SK-N-SH (cell line): ENCODE results near the gene MAPK11. TPM values are rescaled to one million over a fixed set of nuclear protein-coding genes. Genes with fewer than 3 reads are reported as not detected.

Experiments used
- CTCF ChIA-PET: fragments of 300-600, 350-600 bp; formaldehyde crosslinking; extraction: SDS; loops from one replicate; lab custom pipeline; 2021; lab: Yijun Ruan, JAX
- POLR2A ChIA-PET: fragments of 350-600 bp; sonication (Branson Sonifier 250); formaldehyde crosslinking; extraction: SDS; loops from one replicate; lab custom pipeline; 2020; ENCODE audit warnings: antibody characterized with exemption, inconsistent platforms; lab: Yijun Ruan, JAX
- DNase-seq: peaks from one replicate; pipeline ENCODE4 v3.0.0; 2012
- H2AFZ ChIP-seq: fragments of 200-600 bp; sonication (generic); 2 replicates; pipeline ENCODE4 v1.8.1; 2016; ENCODE audit warnings: antibody characterized with exemption, mild to moderate bottlenecking, low read depth
- H3F3A ChIP-seq: fragments of 200-600 bp; sonication (generic); replicated peaks from 2 replicates; pipeline ENCODE3; 2016; ENCODE audit warnings: antibody characterized with exemption, mild to moderate bottlenecking; ENCODE audit not compliant: insufficient read depth
- H3K27ac ChIP-seq, 2 experiments: fragments of 200-500 bp in 1 of 2; fragments of 200-600 bp in 1 of 2; sonication (Bioruptor generic) in 1 of 2; sonication (generic), shearing (Covaris generic) in 1 of 2; 2 replicates each; pipeline versions ENCODE4 v1.5.1 to v1.6.1; 2014 to 2016; ENCODE audit warnings: low read depth in 2 of 2, inconsistent platforms in 1 of 2, low read length in 1 of 2, mild to moderate bottlenecking in 1 of 2, mixed read lengths in 1 of 2
- H3K27me3 ChIP-seq: fragments of 200-600 bp; sonication (generic), shearing (Covaris generic); 2 replicates; pipeline ENCODE4 v1.6.1; 2016; ENCODE audit warnings: mixed run types; ENCODE audit not compliant: insufficient read depth
- H3K36me3 ChIP-seq, 2 experiments: fragments of 200-500 bp in 1 of 2; fragments of 200-600 bp in 1 of 2; sonication (Bioruptor generic) in 1 of 2; sonication (generic) in 1 of 2; replicated peaks in 1 of 2; 2 replicates each; pipeline versions ENCODE3 to v1.5.1; 2014 to 2016; ENCODE audit warnings: low read length in 1 of 2, mild to moderate bottlenecking in 1 of 2; ENCODE audit not compliant: insufficient read depth in 2 of 2, control insufficient read depth in 1 of 2
- H3K4me1 ChIP-seq, 2 experiments: fragments of 200-500 bp in 1 of 2; fragments of 200-600 bp in 1 of 2; sonication (Bioruptor generic) in 1 of 2; sonication (generic), shearing (Covaris generic) in 1 of 2; 2 replicates each; pipeline versions ENCODE4 v1.5.1 to v1.6.1; 2014 to 2016; ENCODE audit warnings: low read depth in 1 of 2, low read length in 1 of 2, mixed run types in 1 of 2; ENCODE audit not compliant: insufficient read depth in 2 of 2, control insufficient read depth in 1 of 2
- H3K4me2 ChIP-seq: fragments of 200-600 bp; sonication (generic), shearing (Covaris generic); 2 replicates; pipeline ENCODE4 v1.6.1; 2017; ENCODE audit warnings: mixed run types
- H3K4me3 ChIP-seq, 2 experiments: fragments of 200-500 bp in 1 of 2; fragments of 200-600 bp in 1 of 2; sonication (Bioruptor generic) in 1 of 2; sonication (generic), shearing (Covaris generic) in 1 of 2; 2 replicates each; pipeline versions ENCODE4 v1.5.1 to v1.8.1; 2014 to 2016; ENCODE audit warnings: low read depth in 2 of 2, inconsistent platforms in 1 of 2, low read length in 1 of 2, mild to moderate bottlenecking in 1 of 2, mixed read lengths in 1 of 2, moderate library complexity in 1 of 2
- H3K79me2 ChIP-seq: fragments of 200-600 bp; sonication (generic); 2 replicates; pipeline ENCODE4 v1.8.1; 2017; ENCODE audit warnings: mild to moderate bottlenecking; ENCODE audit not compliant: insufficient read depth
- H3K9ac ChIP-seq: fragments of 200-600 bp; sonication (generic); 2 replicates; pipeline ENCODE4 v1.6.1; 2017; ENCODE audit warnings: mixed run types
- H3K9me2 ChIP-seq: fragments of 200-600 bp; sonication (generic); 2 replicates; pipeline ENCODE4 v1.6.1; 2017; ENCODE audit warnings: mixed run types
- H3K9me3 ChIP-seq: fragments of 200-600 bp; sonication (generic); 2 replicates; pipeline ENCODE4 v1.6.1; 2017; ENCODE audit warnings: mixed run types, mild to moderate bottlenecking, moderate library complexity
- H4K20me1 ChIP-seq: fragments of 200-600 bp; sonication (generic); 2 replicates; pipeline ENCODE4 v1.6.1; 2017; ENCODE audit warnings: mild to moderate bottlenecking, mixed run types; ENCODE audit not compliant: insufficient read depth
- CHD2 ChIP-seq: fragments of 150-350 bp; IDR thresholded peaks from 2 replicates; pipeline ENCODE4 v1.6.1; 2018; ENCODE audit warnings: low read length; ENCODE audit not compliant: partially characterized antibody
- ELF1 ChIP-seq: IDR thresholded peaks from 2 replicates; pipeline ENCODE4 v1.4.0; 2012
- EZH2phosphoT487 ChIP-seq: fragments of 200-600 bp; sonication (generic); IDR thresholded peaks from 2 replicates; pipeline ENCODE4 v1.6.1; 2017; ENCODE audit warnings: low read depth, mixed run types, mild to moderate bottlenecking, antibody characterized with exemption, moderate library complexity, borderline replicate concordance
- FOSL2 ChIP-seq: IDR thresholded peaks from 2 replicates; pipeline ENCODE4 v1.4.0; 2012; ENCODE audit warnings: low read depth, mild to moderate bottlenecking, moderate library complexity, borderline replicate concordance
- FOXJ3 ChIP-seq: sonication (generic); formaldehyde crosslinking; IDR thresholded peaks from 2 replicates; pipeline ENCODE4 v1.5.1; 2020; ENCODE audit warnings: mild to moderate bottlenecking, missing genetic modification reagents
- FOXM1 ChIP-seq: IDR thresholded peaks from 2 replicates; pipeline ENCODE4 v1.4.0; 2012; ENCODE audit warnings: low read depth, mild to moderate bottlenecking
- GABPA ChIP-seq: IDR thresholded peaks from 2 replicates; pipeline ENCODE4 v1.4.0; 2012; ENCODE audit warnings: low read depth, mild to moderate bottlenecking
- GATA2 ChIP-seq: sonication (generic); formaldehyde crosslinking; IDR thresholded peaks from 2 replicates; pipeline ENCODE4 v1.5.0; 2020; ENCODE audit warnings: mild to moderate bottlenecking, missing genetic modification reagents
- MEF2A ChIP-seq: IDR thresholded peaks from 2 replicates; pipeline ENCODE4 v1.4.0; 2012; ENCODE audit warnings: low read depth, borderline replicate concordance
- RAD21 ChIP-seq: IDR thresholded peaks from 2 replicates; pipeline ENCODE4 v1.6.1; 2012; ENCODE audit warnings: mild to moderate bottlenecking, low read length
- RCOR1 ChIP-seq: fragments of 150-350 bp; IDR thresholded peaks from 2 replicates; pipeline ENCODE4 v1.6.1; 2017; ENCODE audit warnings: antibody characterized with exemption, low read length
- RXRA ChIP-seq: IDR thresholded peaks from 2 replicates; pipeline ENCODE4 v1.4.0; 2012; ENCODE audit warnings: low read depth, mild to moderate bottlenecking, borderline replicate concordance
- SIN3A ChIP-seq: IDR thresholded peaks from 2 replicates; pipeline ENCODE4 v1.6.1; 2012; ENCODE audit warnings: low read depth, mild to moderate bottlenecking, low read length, moderate library complexity, borderline replicate concordance
- SMC3 ChIP-seq: IDR thresholded peaks from 2 replicates; pipeline ENCODE4 v1.6.1; 2012; ENCODE audit warnings: low read depth, low read length, improper control_type of control experiment
- TCF12 ChIP-seq: IDR thresholded peaks from 2 replicates; pipeline ENCODE4 v1.4.0; 2012
- TEAD4 ChIP-seq: IDR thresholded peaks from 2 replicates; pipeline ENCODE4 v1.4.0; 2012; ENCODE audit warnings: mild to moderate bottlenecking, borderline replicate concordance; ENCODE audit not compliant: insufficient read depth
- YY1 ChIP-seq: IDR thresholded peaks from 2 replicates; pipeline ENCODE4 v1.4.0; 2012; ENCODE audit warnings: low read depth, mild to moderate bottlenecking
- WGBS: methylation state at CpG from one replicate; pipeline ENCODE4 v1.1.6; 2017; ENCODE audit warnings: low lambda C conversion rate; 5-methylcytosine and 5-hydroxymethylcytosine counted together
- polyA plus RNA-seq, 3 experiments: library from polyadenylated mRNA; depleted of rRNA; stranded (reverse); fragments of >200 nt; gene quantifications; 2 replicates each; pipeline ENCODE4 v1.2.3, GENCODE V29; 2012
- TF ChIP-seq, protein P1 (sequence below): IDR thresholded peaks from 2 replicates; pipeline ENCODE4 v1.4.0; 2012; ENCODE audit warnings: low read depth, borderline replicate concordance
- TF ChIP-seq, protein P2 (sequence below): IDR thresholded peaks from 2 replicates; pipeline ENCODE4; 2012
- TF ChIP-seq, protein P3 (sequence below): fragments of 200-600 bp; sonication (generic); IDR thresholded peaks from 2 replicates; pipeline ENCODE4 v1.6.1; 2017; ENCODE audit warnings: antibody characterized with exemption, mild to moderate bottlenecking, moderate library complexity

MAPK11 gene
- polyA plus RNA-seq, 1 of the 3 experiments (the other 2 are of a cell fraction): 36.0 TPM

DNA sequence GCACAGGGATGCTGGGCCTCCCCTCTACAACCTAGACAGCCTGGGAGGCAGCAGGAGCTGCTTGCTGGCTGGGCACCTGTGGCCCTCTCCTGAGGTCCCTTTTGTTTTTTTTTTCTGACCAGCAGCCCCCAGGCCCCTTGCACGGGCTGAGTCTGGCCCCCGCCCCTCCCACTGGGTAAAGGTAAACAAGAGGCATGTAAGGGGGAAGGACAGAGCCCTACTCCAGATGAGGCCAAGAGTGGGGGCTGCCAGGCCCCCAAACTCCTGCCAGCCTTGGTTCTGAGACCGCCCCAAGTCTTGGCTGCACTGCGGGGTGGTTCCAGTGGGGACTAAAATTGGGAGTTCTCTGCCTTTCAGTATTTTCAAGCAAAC lies 28.1 kb upstream of the MAPK11 start:
- peaks cover 13% of the 10 kb centered on the region for H3F3A ChIP-seq
- H3K4me2 ChIP-seq: no peak overlapping the region
- H3K4me1 ChIP-seq: peaks cover 29 to 30% of the 10 kb centered on the region in 2 experiments; a peak in 3 of 4 replicates
- no peaks in the 10 kb centered on the region for H3K9me3 ChIP-seq
- DNase-seq: no peak
- H3K27ac ChIP-seq: no peak overlapping the region
- ChIA-PET CTCF (interaction anchor here (1.1 to 1.4 kb wide), 3 partner anchors 22 to 28 kb away, joined by 4 to 6 read pairs (median 4); no protein-coding TSS in a partner anchor), POLR2A (no interaction called here)
- H3K9ac ChIP-seq: no peak overlapping the region
- no peaks in the 10 kb centered on the region for H3K27me3 ChIP-seq
- 85% methylated on average over 4 of the region's 4 CpGs for WGBS
- TF ChIP-seq FOSL2: no peak
- no peak for TF ChIP-seq FOXJ3 (CRISPR knock-in tag)
- no peak for TF ChIP-seq YY1
- no peak for TF ChIP-seq ELF1
- no peak for TF ChIP-seq GATA2 (CRISPR knock-in tag)
- TF ChIP-seq, protein P1, sequence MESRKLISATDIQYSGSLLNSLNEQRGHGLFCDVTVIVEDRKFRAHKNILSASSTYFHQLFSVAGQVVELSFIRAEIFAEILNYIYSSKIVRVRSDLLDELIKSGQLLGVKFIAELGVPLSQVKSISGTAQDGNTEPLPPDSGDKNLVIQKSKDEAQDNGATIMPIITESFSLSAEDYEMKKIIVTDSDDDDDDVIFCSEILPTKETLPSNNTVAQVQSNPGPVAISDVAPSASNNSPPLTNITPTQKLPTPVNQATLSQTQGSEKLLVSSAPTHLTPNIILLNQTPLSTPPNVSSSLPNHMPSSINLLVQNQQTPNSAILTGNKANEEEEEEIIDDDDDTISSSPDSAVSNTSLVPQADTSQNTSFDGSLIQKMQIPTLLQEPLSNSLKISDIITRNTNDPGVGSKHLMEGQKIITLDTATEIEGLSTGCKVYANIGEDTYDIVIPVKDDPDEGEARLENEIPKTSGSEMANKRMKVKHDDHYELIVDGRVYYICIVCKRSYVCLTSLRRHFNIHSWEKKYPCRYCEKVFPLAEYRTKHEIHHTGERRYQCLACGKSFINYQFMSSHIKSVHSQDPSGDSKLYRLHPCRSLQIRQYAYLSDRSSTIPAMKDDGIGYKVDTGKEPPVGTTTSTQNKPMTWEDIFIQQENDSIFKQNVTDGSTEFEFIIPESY: no peak
- no peak for TF ChIP-seq RAD21
- no peak for TF ChIP-seq EZH2phosphoT487
- TF ChIP-seq GABPA: no peak
- TF ChIP-seq, protein P2, sequence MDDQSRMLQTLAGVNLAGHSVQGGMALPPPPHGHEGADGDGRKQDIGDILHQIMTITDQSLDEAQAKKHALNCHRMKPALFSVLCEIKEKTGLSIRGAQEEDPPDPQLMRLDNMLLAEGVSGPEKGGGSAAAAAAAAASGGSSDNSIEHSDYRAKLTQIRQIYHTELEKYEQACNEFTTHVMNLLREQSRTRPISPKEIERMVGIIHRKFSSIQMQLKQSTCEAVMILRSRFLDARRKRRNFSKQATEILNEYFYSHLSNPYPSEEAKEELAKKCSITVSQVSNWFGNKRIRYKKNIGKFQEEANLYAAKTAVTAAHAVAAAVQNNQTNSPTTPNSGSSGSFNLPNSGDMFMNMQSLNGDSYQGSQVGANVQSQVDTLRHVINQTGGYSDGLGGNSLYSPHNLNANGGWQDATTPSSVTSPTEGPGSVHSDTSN: no peak
- TF ChIP-seq SIN3A: no peak
- no peak for TF ChIP-seq RXRA
- no peak for TF ChIP-seq CHD2
- no peak for TF ChIP-seq MEF2A
- TF ChIP-seq RCOR1: no peak
- H3K4me3 ChIP-seq: no peak overlapping the region
- H4K20me1 ChIP-seq: peaks cover 93% of the 10 kb centered on the region
- peaks cover 99% of the 10 kb centered on the region for H3K79me2 ChIP-seq
- H3K9me2 ChIP-seq: no peaks in the 10 kb centered on the region
- H3K36me3 ChIP-seq: peaks cover 0 to 4% of the 10 kb centered on the region in 2 experiments
- H2AFZ ChIP-seq: no peak overlapping the region

DNA sequence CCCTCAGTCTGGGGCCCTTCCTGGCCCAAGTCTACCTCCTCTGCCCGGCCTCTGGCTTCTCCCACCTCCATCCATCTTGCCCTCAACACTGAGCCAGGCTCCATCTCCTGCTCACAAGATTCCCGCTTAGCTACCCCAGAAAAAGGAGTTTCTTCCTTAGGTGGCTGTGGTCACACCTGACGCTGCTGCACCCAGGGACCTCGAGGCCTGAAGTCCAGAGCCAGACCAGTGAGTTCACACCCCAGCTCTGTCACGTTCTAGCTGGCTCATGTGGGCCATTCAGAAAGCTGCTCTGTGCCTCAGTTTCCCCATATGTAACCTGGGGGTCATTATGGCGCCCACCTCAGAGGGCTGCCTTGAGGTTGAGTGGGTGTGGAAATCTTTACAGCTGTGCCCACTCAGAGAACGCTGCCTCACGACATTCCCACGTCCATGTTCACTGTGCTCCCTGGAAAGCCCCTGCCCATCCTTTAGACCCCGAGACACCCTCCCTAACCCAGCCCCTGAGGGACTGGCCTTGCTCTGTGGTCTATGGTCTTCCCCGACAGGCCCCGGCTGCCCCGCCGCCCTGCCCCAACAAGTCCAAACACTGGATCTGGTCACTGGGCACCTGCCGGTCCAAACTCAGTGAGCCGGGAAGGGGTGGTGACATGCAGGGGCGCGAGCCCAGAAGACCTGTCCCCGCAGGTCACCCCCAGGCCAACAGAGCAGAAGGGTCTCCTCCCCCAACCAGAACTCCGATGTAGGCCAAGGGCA lies 27.5 kb upstream of the MAPK11 start:
- TF ChIP-seq FOXM1 (no peak), TCF12 (no peak), GABPA (no peak), TEAD4 (no peak), SMC3 (no peak)
- TF ChIP-seq, protein P3, sequence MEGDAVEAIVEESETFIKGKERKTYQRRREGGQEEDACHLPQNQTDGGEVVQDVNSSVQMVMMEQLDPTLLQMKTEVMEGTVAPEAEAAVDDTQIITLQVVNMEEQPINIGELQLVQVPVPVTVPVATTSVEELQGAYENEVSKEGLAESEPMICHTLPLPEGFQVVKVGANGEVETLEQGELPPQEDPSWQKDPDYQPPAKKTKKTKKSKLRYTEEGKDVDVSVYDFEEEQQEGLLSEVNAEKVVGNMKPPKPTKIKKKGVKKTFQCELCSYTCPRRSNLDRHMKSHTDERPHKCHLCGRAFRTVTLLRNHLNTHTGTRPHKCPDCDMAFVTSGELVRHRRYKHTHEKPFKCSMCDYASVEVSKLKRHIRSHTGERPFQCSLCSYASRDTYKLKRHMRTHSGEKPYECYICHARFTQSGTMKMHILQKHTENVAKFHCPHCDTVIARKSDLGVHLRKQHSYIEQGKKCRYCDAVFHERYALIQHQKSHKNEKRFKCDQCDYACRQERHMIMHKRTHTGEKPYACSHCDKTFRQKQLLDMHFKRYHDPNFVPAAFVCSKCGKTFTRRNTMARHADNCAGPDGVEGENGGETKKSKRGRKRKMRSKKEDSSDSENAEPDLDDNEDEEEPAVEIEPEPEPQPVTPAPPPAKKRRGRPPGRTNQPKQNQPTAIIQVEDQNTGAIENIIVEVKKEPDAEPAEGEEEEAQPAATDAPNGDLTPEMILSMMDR: no peak
- TF ChIP-seq, all 33 proteins: peak for 0
- Histone ChIP-seq H3K4me2 (no peak overlapping the region), H3K27ac (no peak overlapping the region; a peak in 1 of 4 replicates), H2AFZ (no peak overlapping the region), H3K36me3 (peaks cover 0 to 4% of the 10 kb centered on the region in 2 experiments), H3K79me2 (peaks cover 99% of the 10 kb centered on the region), H3F3A (peaks cover 13% of the 10 kb centered on the region), H3K9ac (no peak overlapping the region), H3K9me3 (no peaks in the 10 kb centered on the region), H4K20me1 (peaks cover 93% of the 10 kb centered on the region), H3K4me1 (peaks cover 27 to 30% of the 10 kb centered on the region in 2 experiments; a peak in 3 of 4 replicates), H3K27me3 (no peaks in the 10 kb centered on the region), H3K9me2 (no peaks in the 10 kb centered on the region), H3K4me3 (no peak overlapping the region)
- ChIA-PET CTCF (interaction anchor here (1.2 to 2.4 kb wide), 3 partner anchors 23 to 45 kb away, joined by 3 to 9 read pairs (median 3); no protein-coding TSS in a partner anchor), POLR2A (no interaction called here)
- WGBS: 97% methylated on average over 5 of the region's 20 CpGs
- DNase-seq: no peak
